Erythroblast (primary cell): ENCODE measurements around the gene RFK.

ENCODE experiments used
- GATA1 ChIP-seq: IDR thresholded peaks from 2 replicates; pipeline ENCODE4 v1.6.1; 2011; ENCODE audit warnings: low read depth, mild to moderate bottlenecking, control low read depth, low read length, moderate library complexity
- POLR2A ChIP-seq: IDR thresholded peaks from 2 replicates; pipeline ENCODE4 v1.6.1; 2011; ENCODE audit warnings: mild to moderate bottlenecking, low read length

DNA sequence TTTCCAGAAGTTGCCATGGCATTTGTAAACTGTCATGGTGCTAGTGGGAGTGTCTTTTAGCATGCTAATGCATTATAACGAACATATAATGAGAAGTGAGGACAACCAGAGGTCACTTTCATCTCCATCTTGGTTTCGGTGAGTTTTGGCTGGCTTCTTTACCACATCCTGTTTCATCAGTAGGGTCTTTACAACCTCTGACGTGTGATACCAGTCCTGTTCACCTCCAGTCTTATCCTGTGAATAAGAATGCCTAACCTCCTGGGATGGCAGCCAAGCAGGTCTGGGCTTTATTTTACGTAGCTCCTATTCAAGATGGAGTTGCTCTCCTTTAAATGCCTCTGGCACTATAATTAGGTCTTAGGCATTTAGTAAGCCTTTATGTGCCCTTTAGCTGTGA lies 20.4 kb upstream of the RFK start:
- TF ChIP-seq POLR2A, result no peak
- TF ChIP-seq GATA1, result no peak
